BLaER1 (cell line): ENCODE results near the gene ITGA8.

Experiments
- H3K27ac ChIP-seq: shearing (Covaris generic); formaldehyde crosslinking; 2 replicates; pipeline ENCODE4 v1.8.1; 2022
- H3K27me3 ChIP-seq: shearing (Covaris generic); formaldehyde crosslinking; 2 replicates; pipeline ENCODE4 v1.8.1; 2022
- H3K36me3 ChIP-seq: shearing (Covaris generic); formaldehyde crosslinking; 2 replicates; pipeline ENCODE4 v1.8.1; 2022
- H3K4me1 ChIP-seq: shearing (Covaris generic); formaldehyde crosslinking; 2 replicates; pipeline ENCODE4 v1.8.1; 2022
- H3K4me2 ChIP-seq: shearing (Covaris generic); formaldehyde crosslinking; 2 replicates; pipeline ENCODE4 v1.8.1; 2022
- H3K4me3 ChIP-seq: shearing (Covaris generic); formaldehyde crosslinking; 2 replicates; pipeline ENCODE4 v1.8.1; 2022
- H3K9ac ChIP-seq: shearing (Covaris generic); formaldehyde crosslinking; 2 replicates; pipeline ENCODE4 v1.8.1; 2022
- H3K9me3 ChIP-seq: shearing (Covaris generic); formaldehyde crosslinking; 2 replicates; pipeline ENCODE4 v1.8.1; 2022
- H4K20me1 ChIP-seq: shearing (Covaris generic); formaldehyde crosslinking; 2 replicates; pipeline ENCODE4 v1.8.1; 2022
- Cebpa-rat ChIP-seq: shearing (Covaris generic); IDR thresholded peaks from 2 replicates; pipeline ENCODE4 v1.8.1; 2022

Gene ITGA8

GRCh38 chr10:15747632-15748031, 27.9 kb upstream of the ITGA8 start:
- Histone ChIP-seq H3K9me3 (no peaks in the 10 kb centered on the region), H3K9ac (no peak overlapping the region), H4K20me1 (no peaks in the 10 kb centered on the region), H3K4me1 (peaks cover 20% of the 10 kb centered on the region), H3K4me3 (no peak overlapping the region), H3K27ac (no peak overlapping the region), H3K4me2 (peak overlapping the region; percentile 61), H3K27me3 (no peaks in the 10 kb centered on the region), H3K36me3 (no peaks in the 10 kb centered on the region)
- no peak for TF ChIP-seq Cebpa-rat

DNA sequence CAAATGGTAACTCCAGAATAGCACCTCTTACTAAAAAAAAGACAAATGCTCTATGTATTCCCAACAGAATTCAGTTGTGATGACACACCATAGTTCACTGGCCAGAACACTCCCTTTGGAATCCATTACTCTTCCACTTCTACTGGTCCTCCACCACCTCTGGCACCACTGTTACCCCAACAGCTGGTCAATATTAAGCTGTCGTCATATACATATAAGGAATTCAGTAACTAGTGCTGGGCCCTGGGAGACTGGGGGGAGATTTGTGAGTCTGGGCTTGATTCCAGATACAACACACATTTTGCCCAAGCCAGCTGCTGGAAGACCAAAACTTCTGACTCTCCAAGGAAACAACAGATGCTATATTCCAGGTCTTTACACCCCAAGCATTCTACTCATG, 26.0 kb upstream of the ITGA8 start:
- H3K27ac ChIP-seq: no peak overlapping the region
- no peak for TF ChIP-seq Cebpa-rat
- no peaks in the 10 kb centered on the region for H3K27me3 ChIP-seq
- no peaks in the 10 kb centered on the region for H3K9me3 ChIP-seq
- no peak overlapping the region for H3K4me2 ChIP-seq
- no peaks in the 10 kb centered on the region for H3K36me3 ChIP-seq
- no peak overlapping the region for H3K9ac ChIP-seq
- no peaks in the 10 kb centered on the region for H4K20me1 ChIP-seq
- H3K4me1 ChIP-seq: peaks cover 20% of the 10 kb centered on the region
- H3K4me3 ChIP-seq: no peak overlapping the region

DNA sequence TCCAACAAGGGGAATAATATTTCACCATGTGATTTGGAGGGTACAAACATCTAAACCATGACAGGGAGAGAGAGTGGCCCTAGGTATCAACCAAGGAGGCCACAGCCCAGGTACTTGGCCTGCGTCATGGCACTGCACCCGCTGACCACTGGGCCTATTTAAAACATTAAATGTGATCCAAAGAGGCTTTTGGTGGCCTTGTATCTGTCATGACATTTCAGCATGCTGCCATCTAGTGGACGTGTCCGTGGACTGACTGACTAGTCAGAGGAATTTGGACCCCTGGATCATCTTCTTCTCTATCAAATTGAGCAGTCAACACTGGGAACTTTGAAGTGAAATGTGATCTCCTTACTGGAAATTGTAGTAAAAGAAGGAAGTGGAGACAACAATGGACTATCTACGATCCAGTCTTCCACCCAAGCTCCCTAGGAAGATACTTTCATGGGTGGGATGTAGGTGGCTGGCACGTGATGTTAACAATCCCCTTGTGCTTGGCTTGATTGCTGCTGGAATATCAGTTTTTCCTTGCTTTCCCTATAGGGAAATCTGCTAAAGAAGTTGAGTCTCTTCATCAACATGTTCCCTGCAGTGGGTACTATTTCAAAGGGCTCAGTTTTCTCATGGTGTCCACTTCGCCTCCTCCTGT, 24.6 kb upstream of the ITGA8 start:
- no peak overlapping the region for H3K4me2 ChIP-seq
- H3K36me3 ChIP-seq: no peaks in the 10 kb centered on the region
- TF ChIP-seq Cebpa-rat: no peak
- H3K4me1 ChIP-seq: peaks cover 20% of the 10 kb centered on the region
- H3K27me3 ChIP-seq: no peaks in the 10 kb centered on the region
- H3K4me3 ChIP-seq: no peak overlapping the region
- H3K9me3 ChIP-seq: no peaks in the 10 kb centered on the region
- no peaks in the 10 kb centered on the region for H4K20me1 ChIP-seq
- H3K9ac ChIP-seq: no peak overlapping the region
- H3K27ac ChIP-seq: no peak overlapping the region

- Histone ChIP-seq H3K4me1 (peaks cover 20% of the 10 kb centered on the region), H3K27ac (no peak overlapping the region), H4K20me1 (no peaks in the 10 kb centered on the region), H3K4me2 (no peak overlapping the region), H3K9ac (no peak overlapping the region), H3K9me3 (no peaks in the 10 kb centered on the region), H3K36me3 (no peaks in the 10 kb centered on the region), H3K27me3 (no peaks in the 10 kb centered on the region), H3K4me3 (no peak overlapping the region)
- TF ChIP-seq Cebpa-rat: no peak
Observed at GRCh38 chr10:15743443-15743842, 23.7 kb upstream of the ITGA8 start.

DNA sequence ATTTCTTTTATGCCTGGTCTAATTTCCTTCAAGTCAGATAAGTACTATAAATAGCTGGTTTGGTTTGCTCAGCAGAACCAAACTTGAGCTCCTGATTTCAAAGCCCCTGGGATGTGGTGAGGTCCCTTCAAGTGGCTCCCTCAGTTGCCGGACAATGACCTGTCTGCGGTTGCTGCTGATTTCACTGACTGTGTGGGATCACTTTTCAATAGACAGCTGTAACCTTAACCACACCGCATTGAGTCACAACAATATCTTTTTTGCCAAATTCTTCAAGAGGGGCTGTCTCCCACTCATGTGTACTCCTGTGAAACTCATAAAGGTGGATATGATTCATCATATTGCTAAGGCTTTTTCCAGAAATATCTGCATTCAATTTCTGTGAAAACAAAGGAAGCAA, 23.1 kb upstream of the ITGA8 start:
- Histone ChIP-seq H3K27me3 (no peaks in the 10 kb centered on the region), H3K4me1 (peaks cover 19% of the 10 kb centered on the region)
- no peak for TF ChIP-seq Cebpa-rat

DNA sequence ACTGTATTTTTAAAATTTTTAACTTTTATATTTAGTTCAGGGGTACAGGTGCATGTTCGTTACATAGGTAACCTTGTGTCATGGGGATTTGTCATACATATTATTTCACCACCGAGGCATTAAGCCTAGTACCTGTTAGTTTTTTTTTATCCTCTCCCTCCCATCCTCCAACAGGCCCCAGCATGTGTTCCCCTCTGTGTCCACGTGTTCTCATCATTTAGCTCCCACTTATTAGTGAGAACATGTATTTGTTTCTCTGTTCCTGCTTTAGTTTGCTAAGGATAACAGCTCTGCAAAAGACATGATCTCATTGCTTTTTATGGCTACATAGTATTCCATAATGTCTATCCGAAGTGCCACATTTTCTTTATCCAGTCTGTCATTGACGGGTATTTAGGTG, 22.4 kb upstream of the ITGA8 start:
- H3K27me3 ChIP-seq: no peaks in the 10 kb centered on the region
- H3K9ac ChIP-seq: no peak overlapping the region
- 0 out of 2 replicates have a peak, but pooled peaks cover 3% of the 10 kb centered on the region for H3K9me3 ChIP-seq
- no peak overlapping the region for H3K4me2 ChIP-seq
- no peak for TF ChIP-seq Cebpa-rat
- no peak overlapping the region for H3K4me3 ChIP-seq
- peaks cover 12% of the 10 kb centered on the region for H3K4me1 ChIP-seq
- no peak overlapping the region for H3K27ac ChIP-seq
- H3K36me3 ChIP-seq: no peaks in the 10 kb centered on the region
- H4K20me1 ChIP-seq: no peaks in the 10 kb centered on the region

More for the DNA sequence above, 23.1 kb upstream of the ITGA8 start:
- Histone ChIP-seq H3K4me3 (no peak overlapping the region), H3K27ac (no peak overlapping the region), H4K20me1 (no peaks in the 10 kb centered on the region), H3K36me3 (no peaks in the 10 kb centered on the region), H3K9me3 (no peaks in the 10 kb centered on the region), H3K9ac (no peak overlapping the region), H3K4me2 (no peak overlapping the region)

DNA sequence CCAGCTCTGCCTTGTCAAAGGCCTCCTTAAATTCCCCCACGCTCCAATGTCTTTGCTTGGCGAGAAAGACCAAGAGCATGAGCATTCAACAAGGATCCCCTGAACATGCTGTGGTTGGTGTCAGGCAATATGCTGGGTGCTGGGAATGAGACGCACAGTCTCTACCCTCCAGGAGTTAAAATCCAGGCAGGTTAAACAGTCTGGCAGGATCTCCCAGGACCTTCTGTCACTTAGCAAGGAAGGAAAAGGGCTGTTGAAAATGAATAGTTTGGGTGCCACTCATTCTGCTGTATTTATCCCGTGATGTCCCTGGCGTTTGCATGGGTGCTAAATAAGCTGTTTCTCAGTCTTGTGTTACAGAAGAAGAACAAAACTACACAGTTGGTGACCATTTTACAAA, 21.9 kb upstream of the ITGA8 start:
- TF ChIP-seq Cebpa-rat: no peak
- no peak overlapping the region for H3K4me3 ChIP-seq
- H3K36me3 ChIP-seq: no peaks in the 10 kb centered on the region
- H3K4me1 ChIP-seq: peaks cover 6% of the 10 kb centered on the region
- H3K9me3 ChIP-seq: 0 out of 2 replicates have a peak, but pooled peaks cover 3% of the 10 kb centered on the region
- no peak overlapping the region for H3K9ac ChIP-seq
- H4K20me1 ChIP-seq: no peaks in the 10 kb centered on the region
- no peak overlapping the region for H3K27ac ChIP-seq
- H3K4me2 ChIP-seq: no peak overlapping the region
- no peaks in the 10 kb centered on the region for H3K27me3 ChIP-seq

DNA sequence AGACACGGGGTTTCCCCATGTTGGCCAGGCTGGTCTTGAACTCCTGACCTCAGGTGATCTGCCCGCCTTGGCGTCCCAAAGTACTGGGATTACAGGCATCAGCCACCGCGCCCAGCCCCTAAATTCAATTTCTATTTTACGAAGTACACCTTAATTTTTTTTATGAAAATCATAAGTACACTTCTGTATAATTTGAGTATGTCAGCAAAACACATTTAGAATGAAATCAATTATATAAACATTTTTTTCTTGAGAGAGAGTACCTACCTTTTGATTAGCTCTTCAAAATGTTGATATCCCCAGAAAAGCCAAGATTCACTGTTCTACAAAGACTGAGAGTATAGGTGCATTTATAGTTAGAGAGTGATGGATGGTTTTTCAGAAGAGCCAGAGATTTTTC, 20.5 kb upstream of the ITGA8 start:
- Histone ChIP-seq H3K4me1 (no peaks in the 10 kb centered on the region), H3K4me2 (no peak overlapping the region), H3K9me3 (0 out of 2 replicates have a peak, but pooled peaks cover 3% of the 10 kb centered on the region), H3K36me3 (no peaks in the 10 kb centered on the region), H3K9ac (no peak overlapping the region), H3K27ac (no peak overlapping the region), H3K27me3 (no peaks in the 10 kb centered on the region), H3K4me3 (no peak overlapping the region), H4K20me1 (no peaks in the 10 kb centered on the region)
- TF ChIP-seq Cebpa-rat: no peak

- H4K20me1 ChIP-seq: no peaks in the 10 kb centered on the region
- TF ChIP-seq Cebpa-rat: no peak
- no peaks in the 10 kb centered on the region for H3K4me1 ChIP-seq
Observed at GRCh38 chr10:15739254-15739970, 19.7 kb upstream of the ITGA8 start.

DNA sequence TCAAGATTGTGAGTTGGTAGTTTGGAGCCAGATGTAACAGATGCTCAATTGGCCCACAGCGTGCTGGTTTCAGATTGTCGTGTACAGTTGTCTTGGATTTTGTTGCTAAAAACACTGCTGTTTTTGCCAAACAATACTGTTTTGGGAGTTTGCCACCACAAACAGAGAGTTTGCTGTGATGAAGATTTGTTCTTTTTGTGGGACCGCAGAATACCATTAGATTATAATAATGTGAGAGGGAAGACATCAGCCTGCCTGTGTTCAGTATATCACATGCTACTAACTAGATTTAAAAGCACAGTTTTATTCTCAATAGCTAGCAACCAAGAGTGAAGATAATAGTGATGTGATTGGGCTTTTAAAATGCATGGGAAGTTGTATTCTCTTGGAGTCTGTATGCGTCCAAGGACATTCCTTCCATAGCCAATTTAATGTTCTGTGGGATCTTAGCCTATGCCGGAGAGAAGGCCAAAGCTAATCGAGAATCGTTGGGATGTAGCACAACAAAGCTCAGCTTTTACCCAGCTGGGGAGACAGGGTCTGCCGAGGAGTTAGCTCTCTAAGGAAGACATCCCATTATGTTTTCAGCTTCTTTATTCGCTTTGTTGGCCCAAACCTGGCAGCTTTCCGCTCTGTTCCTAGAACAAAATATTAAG, 18.7 kb upstream of the ITGA8 start:
- no peak overlapping the region for H3K4me3 ChIP-seq
- no peaks in the 10 kb centered on the region for H3K27me3 ChIP-seq
- no peak overlapping the region for H3K4me2 ChIP-seq
- no peak for TF ChIP-seq Cebpa-rat
- H3K9me3 ChIP-seq: peaks cover 3% of the 10 kb centered on the region; the same call in 1 of the 2 replicates
- no peaks in the 10 kb centered on the region for H4K20me1 ChIP-seq
- no peak overlapping the region for H3K27ac ChIP-seq
- H3K4me1 ChIP-seq: no peaks in the 10 kb centered on the region
- H3K9ac ChIP-seq: no peak overlapping the region
- H3K36me3 ChIP-seq: no peaks in the 10 kb centered on the region

More at GRCh38 chr10:15739254-15739970, 19.7 kb upstream of the ITGA8 start:
- 0 out of 2 replicates have a peak, but pooled peaks cover 3% of the 10 kb centered on the region for H3K9me3 ChIP-seq
- no peak overlapping the region for H3K27ac ChIP-seq
- no peak overlapping the region for H3K9ac ChIP-seq
- H3K4me3 ChIP-seq: no peak overlapping the region
- H3K27me3 ChIP-seq: no peaks in the 10 kb centered on the region
- H3K4me2 ChIP-seq: no peak overlapping the region
- H3K36me3 ChIP-seq: no peaks in the 10 kb centered on the region
